ENCODE results near the gene BAG5. TPM values are rescaled to one million over a fixed set of nuclear protein-coding genes. Genes with fewer than 3 reads are reported as not detected.

The BAG5 gene
- total RNA-seq, 1 experiment from 2014 or later, result 22.5 TPM

GRCh38 chr14:103507751-103508150 is 54.7 kb downstream of the BAG5 start:
- POLR2A ChIA-PET, result no interaction called here
- intact Hi-C loops (cut with micrococcal nuclease; ENCODE audit: unreplicated experiment), result no loop called here
- Histone ChIP-seq H3K9me3 (ENCODE audit: control insufficient read depth, insufficient read depth, low read depth, low read length) (no peaks in the 10 kb centered on the region), H3K4me3 (ENCODE audit: low read depth in 2 of 2, low read length in 2 of 2) (no peak overlapping the region), H3K4me1 (ENCODE audit: control insufficient read depth, insufficient read depth, low read length) (no peaks in the 10 kb centered on the region), H3K27me3 (ENCODE audit: control insufficient read depth, insufficient read depth, low read length) (no peaks in the 10 kb centered on the region), H3K27ac (ENCODE audit: low read length) (no peak overlapping the region), H3K36me3 (ENCODE audit: control insufficient read depth, insufficient read depth, low read length) (peaks cover 8% of the 10 kb centered on the region)
- no TSS peak for BruUV-seq (replicated peaks)
- DNase-seq (ENCODE audit: low read depth, low spot score), result no peak
- no peak for TF ChIP-seq POLR2AphosphoS5 (IDR thresholded peaks at IDR 0.05; ENCODE audit: low read depth, low read length)
- TF ChIP-seq REST (IDR thresholded peaks at IDR 0.05; ENCODE audit: insufficient read depth in 1 of 2, low read depth in 2 of 2, low read length in 1 of 2), result no peak
- no peak for TF ChIP-seq TCF7L2 (IDR thresholded peaks at IDR 0.05; ENCODE audit: low read depth, low read length)
- TF ChIP-seq CTCF (IDR thresholded peaks at IDR 0.05), result no peak
- no peak for TF ChIP-seq SIN3A (IDR thresholded peaks at IDR 0.05; ENCODE audit: borderline replicate concordance, insufficient read depth, low read depth, low read length)
- in situ Hi-C loops (cut with HindIII; ENCODE audit: low pct_unique_long_range_greater_than_20kb, low sequenced_read_pairs), result no loop called here
- ATAC-seq, result no peak
- CTCF ChIA-PET, result no interaction called here

Other genes with a start within 250 kb of the BAG5 start
- 238 TPM for gene EIF5, start 228.4 kb downstream of the BAG5 start, total RNA-seq (2021; ENCODE audit: unreplicated experiment)
- 56.1 TPM for gene MARK3, start 177.2 kb downstream of the BAG5 start, total RNA-seq (2021; ENCODE audit: unreplicated experiment)
- gene CKB, start 39.8 kb downstream of the BAG5 start, total RNA-seq (2021; ENCODE audit: unreplicated experiment), result 436 TPM
- 22.9 TPM for gene TRMT61A, start 33.5 kb downstream of the BAG5 start, total RNA-seq (2021; ENCODE audit: unreplicated experiment)
- gene COA8, start 303 bp upstream of the BAG5 start, total RNA-seq (2021; ENCODE audit: unreplicated experiment), result 42.2 TPM
- 98.0 TPM for gene KLC1, start 66.6 kb upstream of the BAG5 start, total RNA-seq (2021; ENCODE audit: unreplicated experiment)
- gene XRCC3, start 152.8 kb upstream of the BAG5 start, total RNA-seq (2021; ENCODE audit: unreplicated experiment), result 36.8 TPM
- gene ZFYVE21, start 153.2 kb upstream of the BAG5 start, total RNA-seq (2021; ENCODE audit: unreplicated experiment), result 41.8 TPM